Karpas-422 (cell line): ENCODE results near the gene ADAMTS17. TPM values are rescaled to one million over a fixed set of nuclear protein-coding genes. Genes with fewer than 3 reads are reported as not detected.

Experiments used
- DNase-seq: peaks from one replicate; pipeline ENCODE4 v3.0.0-alpha.2; 2015
- H2AFZ ChIP-seq: fragments of 200-600 bp; sonication (generic); 2 replicates; pipeline ENCODE4 v1.6.1; 2014; ENCODE audit warnings: antibody characterized with exemption, low read length, mixed read lengths
- H3K27ac ChIP-seq: fragments of 200-600 bp; sonication (generic); 2 replicates; pipeline ENCODE4 v1.5.1; 2014; ENCODE audit warnings: mild to moderate bottlenecking, low read length, moderate library complexity
- H3K27me3 ChIP-seq: fragments of 200-600 bp; sonication (generic); 2 replicates; pipeline ENCODE4 v1.6.1; 2014; ENCODE audit warnings: low read length, mixed read lengths
- H3K36me3 ChIP-seq: fragments of 200-600 bp; sonication (generic); 2 replicates; pipeline ENCODE4 v1.6.1; 2014; ENCODE audit warnings: low read length, mixed read lengths; ENCODE audit not compliant: insufficient read depth
- H3K4me1 ChIP-seq: fragments of 200-600 bp; sonication (generic); 2 replicates; pipeline ENCODE4 v1.6.1; 2014; ENCODE audit warnings: mild to moderate bottlenecking, low read length, mixed read lengths
- H3K4me2 ChIP-seq: fragments of 200-600 bp; sonication (generic); 2 replicates; pipeline ENCODE4 v1.6.1; 2014; ENCODE audit warnings: low read length, low read depth, mild to moderate bottlenecking; ENCODE audit not compliant: poor library complexity, severe bottlenecking
- H3K4me3 ChIP-seq: fragments of 200-600 bp; sonication (generic); 2 replicates; pipeline ENCODE4 v1.5.1; 2014; ENCODE audit warnings: mild to moderate bottlenecking, antibody characterized with exemption, low read length, mixed read lengths
- H3K79me2 ChIP-seq: fragments of 200-600 bp; sonication (generic); 2 replicates; pipeline ENCODE4 v1.6.1; 2014; ENCODE audit warnings: mild to moderate bottlenecking, low read length, mixed read lengths
- H3K9ac ChIP-seq: fragments of 200-600 bp; sonication (generic); 2 replicates; pipeline ENCODE4 v1.6.0; 2014; ENCODE audit warnings: low read length
- H3K9me2 ChIP-seq: fragments of 200-600 bp; sonication (generic), shearing (Covaris generic); replicated peaks from 2 replicates; pipeline ENCODE4 v1.6.0; 2014; ENCODE audit warnings: mild to moderate bottlenecking, low read length, moderate library complexity; ENCODE audit not compliant: insufficient read depth
- H3K9me3 ChIP-seq: fragments of 300-700, 200-600 bp; sonication (generic); 2 replicates; pipeline ENCODE4 v1.6.1; 2014; ENCODE audit warnings: low read length, mixed read lengths
- H4K20me1 ChIP-seq: fragments of 200-600 bp; sonication (generic); 2 replicates; pipeline ENCODE4 v1.6.1; 2014; ENCODE audit warnings: mild to moderate bottlenecking, antibody characterized with exemption, low read length, low read depth; ENCODE audit not compliant: insufficient read depth
- total RNA-seq: library from RNA; depleted of rRNA; stranded (reverse); fragments of >200 nt; shearing (Covaris generic); gene quantifications from 2 replicates; pipeline ENCODE4 v1.2.3, GENCODE V29; 2014; ENCODE audit warnings: low replicate concordance

Gene ADAMTS17
- total RNA-seq, 1 experiment from 2014 or later, result not detected

GRCh38 chr15:100297812-100298211, 44.0 kb downstream of the ADAMTS17 start:
- no peak overlapping the region for H2AFZ ChIP-seq
- H3K4me1 ChIP-seq, result no peaks in the 10 kb centered on the region
- H3K79me2 ChIP-seq, result no peaks in the 10 kb centered on the region
- H4K20me1 ChIP-seq, result no peaks in the 10 kb centered on the region
- H3K9me3 ChIP-seq, result no peaks in the 10 kb centered on the region
- H3K27ac ChIP-seq, result no peak overlapping the region
- no peak overlapping the region for H3K4me2 ChIP-seq
- no peak overlapping the region for H3K4me3 ChIP-seq
- H3K36me3 ChIP-seq, result no peaks in the 10 kb centered on the region
- DNase-seq, result no peak
- H3K9me2 ChIP-seq, result no peaks in the 10 kb centered on the region
- H3K9ac ChIP-seq, result no peak overlapping the region
- no peaks in the 10 kb centered on the region for H3K27me3 ChIP-seq

- Histone ChIP-seq H3K79me2 (no peaks in the 10 kb centered on the region), H4K20me1 (no peaks in the 10 kb centered on the region), H2AFZ (no peak overlapping the region), H3K4me1 (no peaks in the 10 kb centered on the region), H3K4me3 (no peak overlapping the region), H3K9me3 (no peaks in the 10 kb centered on the region), H3K36me3 (no peaks in the 10 kb centered on the region), H3K9me2 (no peaks in the 10 kb centered on the region), H3K27ac (no peak overlapping the region), H3K9ac (no peak overlapping the region), H3K4me2 (no peak overlapping the region), H3K27me3 (no peaks in the 10 kb centered on the region)
- no peak for DNase-seq
These were observed 45.7 kb downstream of the ADAMTS17 start for GRCh38 chr15:100295939-100296565.

DNA sequence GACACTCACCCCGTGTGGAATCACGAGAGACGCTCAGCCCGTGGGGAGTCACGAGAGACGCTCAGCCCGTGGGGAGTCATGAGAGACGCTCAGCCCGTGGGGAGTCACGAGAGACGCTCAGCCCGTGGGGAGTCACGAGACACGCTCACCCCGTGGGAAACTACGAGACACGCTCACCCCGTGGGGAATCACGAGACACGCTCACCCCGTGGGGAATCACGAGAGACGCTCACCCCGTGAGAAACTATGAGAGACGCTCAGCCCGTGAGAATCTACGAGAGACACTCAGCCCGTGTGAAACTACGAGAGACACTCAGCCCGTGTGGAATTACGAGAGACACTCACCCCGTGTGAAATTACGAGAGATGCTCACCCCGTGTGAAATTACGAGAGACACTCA, 49.8 kb downstream of the ADAMTS17 start:
- Histone ChIP-seq H3K9me3 (no peaks in the 10 kb centered on the region), H3K9ac (no peak overlapping the region), H3K27ac (no peak overlapping the region), H3K27me3 (no peaks in the 10 kb centered on the region), H3K9me2 (no peaks in the 10 kb centered on the region), H3K4me2 (no peak overlapping the region), H3K36me3 (no peaks in the 10 kb centered on the region), H3K4me3 (no peak overlapping the region), H3K79me2 (no peaks in the 10 kb centered on the region), H4K20me1 (no peaks in the 10 kb centered on the region), H3K4me1 (no peaks in the 10 kb centered on the region), H2AFZ (no peak overlapping the region)
- no peak for DNase-seq

- no peaks in the 10 kb centered on the region for H3K4me1 ChIP-seq
- no peak overlapping the region for H3K4me3 ChIP-seq
- no peak overlapping the region for H3K4me2 ChIP-seq
- H3K27me3 ChIP-seq, result no peaks in the 10 kb centered on the region
- H4K20me1 ChIP-seq, result no peaks in the 10 kb centered on the region
- no peak overlapping the region for H3K9ac ChIP-seq
- no peak overlapping the region for H2AFZ ChIP-seq
- H3K79me2 ChIP-seq, result no peaks in the 10 kb centered on the region
- no peaks in the 10 kb centered on the region for H3K36me3 ChIP-seq
- no peaks in the 10 kb centered on the region for H3K9me2 ChIP-seq
- H3K27ac ChIP-seq, result no peak overlapping the region
- no peaks in the 10 kb centered on the region for H3K9me3 ChIP-seq
- DNase-seq, result no peak
These were observed 50.7 kb downstream of the ADAMTS17 start for GRCh38 chr15:100291106-100291505.

GRCh38 chr15:100285641-100286295, 56.0 kb downstream of the ADAMTS17 start:
- Histone ChIP-seq H3K27me3 (no peaks in the 10 kb centered on the region), H2AFZ (no peak overlapping the region), H3K4me3 (no peak overlapping the region), H3K9ac (no peak overlapping the region), H3K27ac (no peak overlapping the region), H3K9me3 (no peaks in the 10 kb centered on the region), H3K4me1 (no peaks in the 10 kb centered on the region), H3K79me2 (no peaks in the 10 kb centered on the region), H3K36me3 (no peaks in the 10 kb centered on the region), H4K20me1 (no peaks in the 10 kb centered on the region), H3K9me2 (no peaks in the 10 kb centered on the region), H3K4me2 (no peak overlapping the region)
- no peak for DNase-seq

- Histone ChIP-seq H3K4me2 (no peak overlapping the region), H3K36me3 (no peaks in the 10 kb centered on the region), H3K9me2 (no peaks in the 10 kb centered on the region), H4K20me1 (no peaks in the 10 kb centered on the region), H3K9ac (no peak overlapping the region), H3K27ac (no peak overlapping the region), H2AFZ (no peak overlapping the region), H3K79me2 (no peaks in the 10 kb centered on the region), H3K27me3 (no peaks in the 10 kb centered on the region), H3K4me3 (no peak overlapping the region), H3K9me3 (no peaks in the 10 kb centered on the region), H3K4me1 (no peaks in the 10 kb centered on the region)
- no peak for DNase-seq
These were observed 57.1 kb downstream of the ADAMTS17 start for GRCh38 chr15:100284701-100285100.

- DNase-seq, result no peak
- Histone ChIP-seq H3K4me2 (no peak overlapping the region), H3K9me2 (no peaks in the 10 kb centered on the region)
These were observed 57.6 kb downstream of the ADAMTS17 start for GRCh38 chr15:100284191-100284590.

GRCh38 chr15:100281096-100281917, 60.5 kb downstream of the ADAMTS17 start:
- no peak overlapping the region for H3K27ac ChIP-seq
- H3K9ac ChIP-seq, result no peak overlapping the region
- no peaks in the 10 kb centered on the region for H3K79me2 ChIP-seq
- H2AFZ ChIP-seq, result no peak overlapping the region
- H3K4me3 ChIP-seq, result no peak overlapping the region
- H3K4me2 ChIP-seq, result no peak overlapping the region
- no peak for DNase-seq
- no peaks in the 10 kb centered on the region for H3K9me3 ChIP-seq
- H4K20me1 ChIP-seq, result no peaks in the 10 kb centered on the region
- no peaks in the 10 kb centered on the region for H3K36me3 ChIP-seq
- no peaks in the 10 kb centered on the region for H3K27me3 ChIP-seq
- H3K4me1 ChIP-seq, result no peaks in the 10 kb centered on the region
- H3K9me2 ChIP-seq, result no peaks in the 10 kb centered on the region

More at GRCh38 chr15:100284191-100284590, 57.6 kb downstream of the ADAMTS17 start:
- Histone ChIP-seq H3K27ac (no peak overlapping the region), H3K4me1 (no peaks in the 10 kb centered on the region), H3K27me3 (no peaks in the 10 kb centered on the region), H3K9ac (no peak overlapping the region), H2AFZ (no peak overlapping the region), H3K79me2 (no peaks in the 10 kb centered on the region), H3K9me3 (no peaks in the 10 kb centered on the region), H3K4me3 (no peak overlapping the region), H3K36me3 (no peaks in the 10 kb centered on the region), H4K20me1 (no peaks in the 10 kb centered on the region)
